Progenitor cell of endocrine pancreas (in vitro differentiated cells): Measurements from ENCODE around the gene NEDD9. TPM values are rescaled to one million over a fixed set of nuclear protein-coding genes. Genes with fewer than 3 reads are reported as not detected.

Source experiments
- DNase-seq: peaks from one replicate; pipeline ENCODE4 v3.0.0; 2021; ENCODE audit warnings: low spot score; ENCODE audit not compliant: unreplicated experiment
- H3K27ac Mint-ChIP-seq: 2 replicates; pipeline ENCODE4 v1.8.0; 2021; ENCODE audit warnings: mild to moderate bottlenecking, moderate library complexity, mixed read lengths
- H3K27me3 Mint-ChIP-seq: 2 replicates; pipeline ENCODE4 v1.8.0; 2021; ENCODE audit warnings: mixed read lengths
- H3K36me3 Mint-ChIP-seq: 2 replicates; pipeline ENCODE4 v1.8.0; 2022; ENCODE audit warnings: mixed read lengths; ENCODE audit not compliant: insufficient read depth
- H3K4me1 Mint-ChIP-seq: 2 replicates; pipeline ENCODE4 v1.8.0; 2021; ENCODE audit warnings: low read depth, mixed read lengths
- H3K4me3 Mint-ChIP-seq: 2 replicates; pipeline ENCODE4 v1.8.0; 2021; ENCODE audit warnings: low read depth, mild to moderate bottlenecking, moderate library complexity, mixed read lengths
- H3K9me3 Mint-ChIP-seq: 2 replicates; pipeline ENCODE4 v1.8.0; 2021; ENCODE audit warnings: low read depth, mixed read lengths
- CTCF ChIP-seq: fragments of 200-600 bp; sonication (generic); IDR thresholded peaks from one replicate; pipeline ENCODE4 v1.5.0; 2021; ENCODE audit warnings: antibody characterized with exemption, mild to moderate bottlenecking; ENCODE audit not compliant: unreplicated experiment
- total RNA-seq: library from RNA; stranded (reverse); gene quantifications from 2 replicates; pipeline ENCODE4 v1.2.1, GENCODE V29; 2021

The NEDD9 gene
- total RNA-seq, 1 donor from 2014 or later, result 14.1 TPM

GRCh38 chr6:11277275-11278206, 45.1 kb upstream of the NEDD9 start:
- Mint-ChIP-seq H3K27ac (peak overlapping the region; percentile 89), H3K4me1 (peaks cover 61% of the 10 kb centered on the region), H3K36me3 (no peaks in the 10 kb centered on the region), H3K4me3 (peak overlapping the region; percentile 17), H3K9me3 (no peaks in the 10 kb centered on the region), H3K27me3 (peaks cover 3% of the 10 kb centered on the region)
- no peak for DNase-seq
- TF ChIP-seq CTCF, result no peak

DNA sequence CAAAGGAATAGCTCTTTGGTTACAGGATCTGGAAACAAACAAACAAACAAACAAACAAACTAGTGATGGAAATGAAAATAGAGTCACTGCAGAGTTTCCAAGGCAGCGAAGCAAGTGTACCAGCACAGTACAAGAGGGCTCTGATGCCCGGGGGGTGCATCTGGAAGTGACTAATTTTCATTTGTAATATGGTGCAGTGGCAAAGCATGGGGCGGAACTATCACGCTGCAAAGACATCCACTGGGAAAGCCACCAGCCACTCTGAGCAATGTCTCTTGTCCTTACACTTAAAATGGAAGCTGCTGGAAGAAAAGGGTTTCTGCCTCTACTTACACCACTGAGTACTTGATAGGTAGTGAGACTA, 44.4 kb upstream of the NEDD9 start:
- H3K4me3 Mint-ChIP-seq, result no peak overlapping the region
- H3K27ac Mint-ChIP-seq, result peak overlapping the region; percentile 89
- no peaks in the 10 kb centered on the region for H3K36me3 Mint-ChIP-seq
- TF ChIP-seq CTCF, result no peak
- H3K4me1 Mint-ChIP-seq, result peaks cover 67% of the 10 kb centered on the region
- H3K27me3 Mint-ChIP-seq, result peaks cover 6% of the 10 kb centered on the region
- no peaks in the 10 kb centered on the region for H3K9me3 Mint-ChIP-seq
- no peak for DNase-seq

GRCh38 chr6:11276228-11276627, 43.8 kb upstream of the NEDD9 start:
- H3K27me3 Mint-ChIP-seq, result peaks cover 6% of the 10 kb centered on the region
- H3K36me3 Mint-ChIP-seq, result no peaks in the 10 kb centered on the region
- peak overlapping the region; percentile 89 for H3K27ac Mint-ChIP-seq
- TF ChIP-seq CTCF, result no peak
- H3K4me1 Mint-ChIP-seq, result peaks cover 70% of the 10 kb centered on the region
- no peak overlapping the region for H3K4me3 Mint-ChIP-seq
- H3K9me3 Mint-ChIP-seq, result no peaks in the 10 kb centered on the region
- DNase-seq, result no peak

GRCh38 chr6:11275598-11275997, 43.1 kb upstream of the NEDD9 start:
- no peak for TF ChIP-seq CTCF
- Mint-ChIP-seq H3K4me1 (peaks cover 74% of the 10 kb centered on the region), H3K27ac (peak overlapping the region; percentile 85)

GRCh38 chr6:11273406-11274065, 41.1 kb upstream of the NEDD9 start:
- H3K27ac Mint-ChIP-seq, result peak overlapping the region; percentile 54
- no peak for DNase-seq
- no peaks in the 10 kb centered on the region for H3K9me3 Mint-ChIP-seq
- H3K4me1 Mint-ChIP-seq, result peaks cover 78% of the 10 kb centered on the region
- H3K4me3 Mint-ChIP-seq, result no peak overlapping the region
- H3K36me3 Mint-ChIP-seq, result no peaks in the 10 kb centered on the region
- H3K27me3 Mint-ChIP-seq, result peaks cover 6% of the 10 kb centered on the region
- no peak for TF ChIP-seq CTCF

More at GRCh38 chr6:11275598-11275997, 43.1 kb upstream of the NEDD9 start:
- Mint-ChIP-seq H3K27me3 (peaks cover 6% of the 10 kb centered on the region), H3K4me3 (no peak overlapping the region), H3K36me3 (no peaks in the 10 kb centered on the region), H3K9me3 (no peaks in the 10 kb centered on the region)
- DNase-seq, result no peak
